Subcutaneous preadipocyte (primary cell): ENCODE data around the gene HOGA1. TPM values are rescaled to one million over a fixed set of nuclear protein-coding genes. Genes with fewer than 3 reads are reported as not detected.

Experiments used
- total RNA-seq: library from RNA; depleted of rRNA; stranded (reverse); fragments of >200 nt; gene quantifications from 2 replicates; pipeline ENCODE4 v1.2.3, GENCODE V29; 2012

HOGA1 gene
- 2.5 and 2.6 TPM in 2 replicates for total RNA-seq

GRCh38 chr10:97584060-97584797, at the start of gene HOGA1:
TSS of gene HOGA1 (plus strand) at chr10:97584389. CDS start at chr10:97584704, 315 bp downstream.

DNA sequence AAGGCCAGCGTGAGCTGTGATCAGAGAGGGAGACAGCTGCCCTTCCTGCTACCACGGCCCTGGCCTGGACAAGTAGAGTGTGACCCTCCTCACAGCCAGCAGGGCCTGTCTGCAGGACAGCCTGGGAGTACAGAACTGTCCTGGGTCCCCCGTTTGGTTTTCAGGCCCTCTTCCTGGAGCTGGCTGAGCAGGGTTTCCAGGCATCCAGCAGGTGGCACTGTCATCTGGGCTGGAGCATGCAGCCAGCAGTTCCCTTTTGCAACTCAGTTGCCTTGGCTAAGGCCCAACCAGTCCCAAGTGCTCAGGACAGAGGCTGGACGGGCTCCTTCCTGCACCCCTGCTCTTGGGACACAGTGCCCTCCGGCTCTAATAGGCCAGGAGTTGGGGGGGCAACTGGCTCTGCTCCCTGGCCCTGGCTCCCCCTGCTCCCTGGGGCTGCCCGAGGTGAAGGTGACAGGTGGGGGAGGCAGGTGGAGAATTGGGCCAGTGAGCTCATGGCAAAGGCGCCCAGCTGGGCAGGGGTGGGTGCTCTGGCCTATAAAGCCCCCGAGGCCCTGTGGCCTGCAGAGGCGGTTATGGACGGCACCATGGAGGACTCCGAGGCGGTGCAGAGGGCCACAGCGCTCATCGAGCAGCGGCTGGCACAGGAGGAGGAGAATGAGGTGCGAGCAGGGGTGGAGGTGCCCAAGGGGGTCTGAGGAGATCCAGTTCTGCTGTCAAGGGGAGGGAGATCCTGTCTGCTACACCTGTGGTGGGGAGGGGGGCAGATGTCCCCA, 11.8 kb upstream of the HOGA1 start, which contains the start of gene ANKRD2:
TSS of gene ANKRD2 (plus strand) at position 566 of the 776 bp plus-strand sequence. CDS start at position 576, 10 bp downstream.

GRCh38 chr10:97589479-97589878, 5.3 kb downstream of the HOGA1 start, which contains the start of gene C10orf62:
TSS of gene C10orf62 (plus strand) at chr10:97589721. CDS start at chr10:97589898, 177 bp downstream.

DNA sequence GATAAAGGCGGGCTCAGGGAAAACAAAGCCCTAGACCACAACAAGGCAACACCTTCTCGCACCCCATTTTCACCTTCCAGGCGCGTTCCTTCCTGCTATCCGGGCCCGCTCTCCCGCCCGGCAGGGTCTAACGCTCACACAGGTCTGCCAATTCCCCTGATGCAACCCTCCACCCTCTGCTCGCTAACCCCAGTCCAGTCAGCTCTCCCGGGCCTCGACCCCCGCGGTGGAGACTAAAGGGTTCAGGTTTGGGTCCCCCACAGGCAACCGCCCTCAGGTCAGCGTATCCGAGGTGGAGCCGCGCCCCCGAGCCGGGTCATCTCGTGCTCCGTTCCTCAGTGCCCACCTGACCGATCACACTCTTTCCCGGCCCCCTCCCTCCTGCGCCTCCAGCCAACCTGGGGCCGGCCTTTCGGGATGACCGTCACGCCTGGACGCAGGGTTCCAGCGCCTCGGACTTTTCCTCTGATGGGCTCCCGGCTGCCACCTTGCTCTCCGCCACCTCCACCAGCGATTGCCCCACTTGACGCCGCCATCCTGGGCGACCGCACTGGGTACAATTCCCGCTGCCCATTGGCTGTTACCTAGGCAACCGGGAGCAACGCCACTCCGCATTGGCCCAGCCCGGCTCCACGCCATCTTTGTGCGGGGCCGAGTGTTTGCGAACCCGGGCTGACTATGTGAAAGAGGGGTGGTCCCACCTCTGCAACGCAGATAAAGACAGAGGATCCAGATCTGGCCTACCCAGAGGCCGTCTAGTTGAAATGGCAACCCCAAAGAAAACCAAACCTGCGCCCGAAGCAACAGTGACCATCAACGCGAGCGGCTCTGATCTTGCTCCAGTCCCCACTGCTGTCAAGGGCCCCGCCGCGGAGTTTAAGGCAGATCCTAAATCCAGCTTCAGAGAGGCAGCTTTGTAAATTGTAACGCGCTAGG, 49.0 kb downstream of the HOGA1 start, which contains the start of gene MORN4:
TSS of gene MORN4 (minus strand) at position 552 of the 936 bp plus-strand sequence. CDS start 13,847 bp downstream, outside the sequence.

DNA sequence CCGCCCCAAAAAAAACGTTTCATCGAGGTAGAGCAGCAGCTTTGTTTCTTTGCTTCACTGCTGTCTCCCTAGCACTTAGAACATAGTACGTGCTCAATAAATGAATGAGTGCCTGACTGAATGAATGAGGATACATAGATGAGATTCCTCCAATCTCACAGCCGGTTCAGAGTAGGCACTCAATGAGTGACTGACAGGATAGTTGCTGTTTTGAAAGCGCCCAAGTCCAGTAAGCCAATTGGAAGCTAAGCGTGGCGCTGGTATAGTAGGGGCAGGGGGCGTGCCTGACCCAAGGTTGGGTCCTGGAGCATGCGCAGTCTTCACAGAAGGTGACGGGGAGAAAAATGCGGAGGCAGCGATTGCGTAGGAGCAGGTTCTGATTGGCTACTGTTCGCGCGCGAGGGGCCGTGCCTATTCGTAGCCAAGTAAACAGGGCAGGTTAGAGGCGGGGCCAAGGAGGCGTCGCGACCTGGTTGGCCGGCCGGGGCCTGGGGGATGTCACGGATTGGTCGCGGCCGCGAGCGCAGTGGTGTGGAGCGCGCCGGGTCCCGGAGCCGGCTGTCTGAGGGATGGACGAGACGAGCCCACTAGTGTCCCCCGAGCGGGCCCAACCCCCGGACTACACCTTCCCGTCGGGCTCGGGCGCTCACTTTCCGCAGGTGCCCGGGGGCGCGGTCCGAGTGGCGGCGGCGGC, 56.1 kb downstream of the HOGA1 start, which contains the start of gene PI4K2A:
TSS of gene PI4K2A (plus strand) at position 498 of the 694 bp plus-strand sequence. CDS start at position 570, 72 bp downstream.

Other genes starting within 250 kb of the HOGA1 start
- gene FRAT2, start 249.7 kb upstream of the HOGA1 start, total RNA-seq = 6.5 and 6.6 TPM in 2 replicates
- gene RRP12, start 183.0 kb upstream of the HOGA1 start, total RNA-seq = 20.9 and 33.0 TPM in 2 replicates
- gene PGAM1, start 158.2 kb upstream of the HOGA1 start, total RNA-seq = 517 and 548 TPM in 2 replicates
- 34.5 and 37.5 TPM in 2 replicates for gene EXOSC1, start 138.4 kb upstream of the HOGA1 start, total RNA-seq
- gene ZDHHC16, start 138.2 kb upstream of the HOGA1 start, total RNA-seq = 55.5 and 70.4 TPM in 2 replicates
- gene MMS19, start 86.0 kb upstream of the HOGA1 start, total RNA-seq = 81.2 and 105 TPM in 2 replicates
- gene UBTD1, start 85.5 kb upstream of the HOGA1 start, total RNA-seq = 15.8 and 22.8 TPM in 2 replicates
- gene ANKRD2, start 11.6 kb upstream of the HOGA1 start, total RNA-seq = 1.8 and 2.9 TPM in 2 replicates
- 0.20 TPM in 1 of 2 replicates, not detected in the other for gene C10orf62, start 5.3 kb downstream of the HOGA1 start, total RNA-seq
- gene MORN4, start 49.1 kb downstream of the HOGA1 start, total RNA-seq = 3.7 and 4.0 TPM in 2 replicates
- 22.4 and 23.3 TPM in 2 replicates for gene PI4K2A, start 56.3 kb downstream of the HOGA1 start, total RNA-seq
- gene AVPI1, start 102.9 kb downstream of the HOGA1 start, total RNA-seq = 20.9 and 37.1 TPM in 2 replicates
- gene MARVELD1, start 129.3 kb downstream of the HOGA1 start, total RNA-seq = 39.9 and 46.3 TPM in 2 replicates
- 11.8 and 19.0 TPM in 2 replicates for gene ZFYVE27, start 152.7 kb downstream of the HOGA1 start, total RNA-seq
- not detected in 2 replicates for gene SFRP5, start 187.6 kb downstream of the HOGA1 start, total RNA-seq